Testis (tissue), 2 donors: ENCODE measurements around the gene AJM1.

Source experiments
- CTCF ChIP-seq, 3 experiments: fragments of 450-650 bp in 2 of 3; fragments of 200-600 bp in 1 of 3; sonication (generic) in 1 of 3; IDR thresholded peaks; one replicate each; pipeline ENCODE4 v1.5.1; 2016 to 2019; ENCODE audit warnings: antibody characterized with exemption in 3 of 3, mild to moderate bottlenecking in 2 of 3, moderate library complexity in 1 of 3
- POLR2A ChIP-seq: fragments of 450-650 bp; IDR thresholded peaks from one replicate; pipeline ENCODE4 v1.6.1; 2017; ENCODE audit warnings: antibody characterized with exemption, mild to moderate bottlenecking, moderate library complexity

GRCh38 chr9:136858452-136858843 is 16.2 kb downstream of the AJM1 start:
- TF ChIP-seq CTCF (IDR thresholded peaks at IDR 0.05): no peak
- TF ChIP-seq POLR2A: no peak
